Kidney epithelial cell (primary cell): ENCODE results near the gene CCND3. TPM values are rescaled to one million over a fixed set of nuclear protein-coding genes. Genes with fewer than 3 reads are reported as not detected.

ENCODE experiments used
- DNase-seq: peaks from one replicate; pipeline ENCODE4 v3.0.0-alpha.2; 2010; ENCODE audit warnings: low read depth
- H3K27me3 ChIP-seq: 2 replicates; pipeline ENCODE4 v1.6.0; 2011; ENCODE audit warnings: low read length; ENCODE audit not compliant: control insufficient read depth, insufficient read depth
- H3K36me3 ChIP-seq: 2 replicates; pipeline ENCODE4 v1.5.1; 2011; ENCODE audit warnings: low read length; ENCODE audit not compliant: control insufficient read depth, insufficient read depth
- H3K4me3 ChIP-seq: 2 replicates; pipeline ENCODE4 v1.5.1; 2011; ENCODE audit warnings: low read depth, mild to moderate bottlenecking, control low read depth, low read length
- total RNA-seq: library from RNA; depleted of rRNA; stranded (reverse); fragments of >200 nt; gene quantifications from 2 replicates; pipeline ENCODE4 v1.2.3, GENCODE V29; 2015
- TF ChIP-seq, protein P1 (sequence below): IDR thresholded peaks from 2 replicates; pipeline ENCODE4 v1.5.1; 2011; ENCODE audit warnings: mild to moderate bottlenecking, moderate library complexity, low read length, control low read depth, inconsistent platforms; ENCODE audit not compliant: insufficient read depth, poor library complexity, severe bottlenecking

Gene CCND3
- total RNA-seq, 1 donor from 2014 or later = 29.2 TPM

DNA sequence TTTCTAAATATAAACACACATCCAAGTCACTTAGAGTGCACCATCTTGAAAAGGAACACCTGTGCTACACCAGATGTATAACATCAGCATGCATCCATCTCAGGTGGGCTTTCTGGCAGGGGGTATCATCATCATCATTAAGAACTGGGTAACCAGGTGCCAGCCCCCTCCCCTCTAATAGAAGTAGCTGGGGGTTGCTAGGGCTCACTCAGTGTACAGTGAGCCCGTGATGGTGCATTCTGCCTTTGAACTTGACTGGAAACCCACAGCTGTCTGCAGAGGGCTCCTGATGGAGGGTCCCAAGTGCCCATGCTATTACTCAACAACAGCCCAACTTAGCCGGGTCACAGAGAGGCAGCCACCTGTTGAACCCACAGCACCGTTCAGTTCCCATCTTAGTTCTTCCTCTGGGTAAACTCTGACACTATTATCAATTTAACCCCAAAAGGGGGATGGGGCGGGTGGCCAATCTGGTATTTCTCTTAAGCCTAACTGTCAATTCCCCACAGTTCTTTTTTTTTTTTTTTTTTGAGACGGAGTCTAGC is 32.7 kb upstream of the CCND3 start:
- DNase-seq = no peak
- no peak overlapping the region for H3K4me3 ChIP-seq
- TF ChIP-seq, protein P1, sequence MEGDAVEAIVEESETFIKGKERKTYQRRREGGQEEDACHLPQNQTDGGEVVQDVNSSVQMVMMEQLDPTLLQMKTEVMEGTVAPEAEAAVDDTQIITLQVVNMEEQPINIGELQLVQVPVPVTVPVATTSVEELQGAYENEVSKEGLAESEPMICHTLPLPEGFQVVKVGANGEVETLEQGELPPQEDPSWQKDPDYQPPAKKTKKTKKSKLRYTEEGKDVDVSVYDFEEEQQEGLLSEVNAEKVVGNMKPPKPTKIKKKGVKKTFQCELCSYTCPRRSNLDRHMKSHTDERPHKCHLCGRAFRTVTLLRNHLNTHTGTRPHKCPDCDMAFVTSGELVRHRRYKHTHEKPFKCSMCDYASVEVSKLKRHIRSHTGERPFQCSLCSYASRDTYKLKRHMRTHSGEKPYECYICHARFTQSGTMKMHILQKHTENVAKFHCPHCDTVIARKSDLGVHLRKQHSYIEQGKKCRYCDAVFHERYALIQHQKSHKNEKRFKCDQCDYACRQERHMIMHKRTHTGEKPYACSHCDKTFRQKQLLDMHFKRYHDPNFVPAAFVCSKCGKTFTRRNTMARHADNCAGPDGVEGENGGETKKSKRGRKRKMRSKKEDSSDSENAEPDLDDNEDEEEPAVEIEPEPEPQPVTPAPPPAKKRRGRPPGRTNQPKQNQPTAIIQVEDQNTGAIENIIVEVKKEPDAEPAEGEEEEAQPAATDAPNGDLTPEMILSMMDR = no peak
- no peaks in the 10 kb centered on the region for H3K36me3 ChIP-seq
- H3K27me3 ChIP-seq = no peaks in the 10 kb centered on the region

DNA sequence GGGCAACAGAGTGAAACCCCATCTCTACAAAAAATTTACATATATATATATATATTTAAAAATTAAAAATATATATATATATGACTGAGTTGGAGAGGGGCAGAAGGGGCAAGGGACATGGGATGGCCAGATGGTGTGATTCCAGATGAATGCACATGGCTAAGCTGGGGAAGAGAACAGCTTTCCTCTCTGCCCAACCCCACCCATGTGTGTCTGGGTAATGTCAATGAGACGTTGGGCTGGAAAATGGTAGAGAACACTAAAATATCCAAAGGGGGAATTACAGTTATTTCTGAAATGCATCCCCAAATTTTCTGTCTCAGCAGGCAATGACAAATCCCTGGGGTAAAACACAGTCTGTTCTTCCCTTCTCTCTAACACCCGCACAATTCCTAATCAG is 31.2 kb upstream of the CCND3 start:
- Histone ChIP-seq H3K4me3 (no peak overlapping the region), H3K36me3 (no peaks in the 10 kb centered on the region), H3K27me3 (no peaks in the 10 kb centered on the region)
- TF ChIP-seq, protein P1 = no peak
- DNase-seq = no peak

DNA sequence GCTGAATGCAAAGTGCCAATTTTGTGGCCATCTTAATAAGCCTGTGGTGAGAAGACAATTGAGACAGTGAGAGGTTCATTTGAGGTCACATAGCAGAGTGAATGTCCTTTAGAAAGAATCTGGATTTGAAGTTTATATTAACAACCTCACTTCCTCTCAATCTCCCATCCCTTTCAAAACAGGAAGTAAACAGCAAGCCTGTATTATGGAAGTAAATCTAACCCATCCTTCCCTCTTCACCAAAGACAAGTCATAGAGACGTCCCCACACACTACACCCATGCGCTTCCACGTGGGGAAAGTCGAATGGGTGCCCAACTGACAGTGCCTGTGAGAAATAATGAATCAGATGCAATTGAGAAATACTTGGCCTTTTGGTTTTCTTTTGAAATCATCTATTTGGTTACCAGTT is 28.8 kb upstream of the CCND3 start:
- Histone ChIP-seq H3K4me3 (no peak overlapping the region), H3K36me3 (no peaks in the 10 kb centered on the region), H3K27me3 (no peaks in the 10 kb centered on the region)
- TF ChIP-seq, protein P1 = no peak
- DNase-seq = no peak

DNA sequence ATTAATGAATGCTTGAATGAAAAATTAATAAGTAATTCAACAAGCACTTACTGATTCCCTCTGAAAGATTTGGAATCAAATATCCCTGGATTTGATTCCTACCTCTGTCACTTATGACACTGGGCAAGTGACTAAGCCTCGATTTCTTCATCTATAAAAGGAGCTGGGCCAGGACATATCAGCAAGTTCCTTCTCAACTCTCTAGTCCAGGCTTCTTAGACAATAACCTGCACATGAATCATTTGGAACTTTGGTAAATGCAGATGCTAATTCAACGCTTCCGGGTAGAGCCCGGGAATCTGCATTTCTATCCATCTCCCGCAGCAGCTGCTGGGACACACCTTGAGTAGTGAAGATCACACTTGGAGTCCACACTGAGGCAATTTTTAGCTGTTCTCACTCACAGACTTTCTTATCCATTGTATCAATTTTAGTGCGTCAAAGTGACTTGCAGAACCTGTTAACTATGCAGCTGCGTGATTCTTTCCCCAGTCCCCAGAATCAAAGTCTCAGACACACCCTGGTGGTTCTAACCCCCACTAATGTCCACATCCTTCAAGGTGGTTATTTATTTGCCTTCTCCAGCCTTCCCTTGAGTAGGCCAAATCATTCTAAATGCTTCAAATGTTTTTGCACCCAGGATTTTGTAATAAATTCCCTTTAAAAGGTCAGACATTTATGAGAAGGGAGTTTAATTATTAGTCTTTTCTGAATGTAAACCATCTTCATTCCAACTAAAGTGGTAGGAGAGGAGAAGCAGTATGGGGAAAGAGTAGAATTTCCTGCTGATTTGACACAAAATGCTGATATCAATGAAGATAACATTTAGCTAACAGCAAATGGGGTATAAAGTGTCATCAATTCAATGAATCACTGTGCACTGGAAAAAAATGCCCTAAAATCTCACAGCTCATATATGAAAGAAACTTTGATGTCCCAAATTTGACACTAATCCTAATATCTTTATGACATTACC is 26.0 kb upstream of the CCND3 start:
- Histone ChIP-seq H3K27me3 (no peaks in the 10 kb centered on the region), H3K4me3 (no peak overlapping the region), H3K36me3 (no peaks in the 10 kb centered on the region)
- DNase-seq = peak; percentile 56
- TF ChIP-seq, protein P1 = no peak

DNA sequence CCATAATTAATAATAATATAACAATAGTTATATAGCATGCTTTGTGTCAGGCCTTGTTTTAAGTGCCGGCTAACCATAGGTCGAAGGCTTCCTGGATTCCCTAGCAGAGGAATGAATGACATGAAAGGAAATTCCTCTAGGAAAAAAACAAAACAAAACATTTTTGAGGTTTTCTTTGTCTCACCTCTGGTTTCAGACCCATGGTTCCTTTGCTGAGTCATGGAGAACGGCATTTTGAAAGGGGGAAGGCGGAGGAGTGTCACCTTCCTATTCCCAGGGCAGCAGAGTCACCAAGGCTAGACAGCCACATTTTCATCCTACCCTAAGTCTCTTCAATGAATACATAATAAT is 25.3 kb upstream of the CCND3 start:
- TF ChIP-seq, protein P1 = no peak
- DNase-seq = peak; percentile 85
- Histone ChIP-seq H3K36me3 (no peaks in the 10 kb centered on the region), H3K4me3 (no peak overlapping the region), H3K27me3 (no peaks in the 10 kb centered on the region)
